Panc1 (cell line): Measurements from ENCODE around the gene BOLA1.

Experiments
- POLR2AphosphoS5 ChIP-seq: IDR thresholded peaks from 2 replicates; pipeline ENCODE4 v1.6.1; 2012; ENCODE audit warnings: mild to moderate bottlenecking, low read depth, low read length, moderate library complexity
- TF ChIP-seq, protein P1 (sequence below): fragments of 450-650 bp; IDR thresholded peaks from 2 replicates; pipeline ENCODE4 v1.5.1; 2017; ENCODE audit warnings: mild to moderate bottlenecking

GRCh38 chr1:149925751-149926150 lies 26.4 kb downstream of the BOLA1 start:
- TF ChIP-seq, protein P1, sequence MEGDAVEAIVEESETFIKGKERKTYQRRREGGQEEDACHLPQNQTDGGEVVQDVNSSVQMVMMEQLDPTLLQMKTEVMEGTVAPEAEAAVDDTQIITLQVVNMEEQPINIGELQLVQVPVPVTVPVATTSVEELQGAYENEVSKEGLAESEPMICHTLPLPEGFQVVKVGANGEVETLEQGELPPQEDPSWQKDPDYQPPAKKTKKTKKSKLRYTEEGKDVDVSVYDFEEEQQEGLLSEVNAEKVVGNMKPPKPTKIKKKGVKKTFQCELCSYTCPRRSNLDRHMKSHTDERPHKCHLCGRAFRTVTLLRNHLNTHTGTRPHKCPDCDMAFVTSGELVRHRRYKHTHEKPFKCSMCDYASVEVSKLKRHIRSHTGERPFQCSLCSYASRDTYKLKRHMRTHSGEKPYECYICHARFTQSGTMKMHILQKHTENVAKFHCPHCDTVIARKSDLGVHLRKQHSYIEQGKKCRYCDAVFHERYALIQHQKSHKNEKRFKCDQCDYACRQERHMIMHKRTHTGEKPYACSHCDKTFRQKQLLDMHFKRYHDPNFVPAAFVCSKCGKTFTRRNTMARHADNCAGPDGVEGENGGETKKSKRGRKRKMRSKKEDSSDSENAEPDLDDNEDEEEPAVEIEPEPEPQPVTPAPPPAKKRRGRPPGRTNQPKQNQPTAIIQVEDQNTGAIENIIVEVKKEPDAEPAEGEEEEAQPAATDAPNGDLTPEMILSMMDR = no peak
- TF ChIP-seq POLR2AphosphoS5 = no peak
